HG03135 (cell line): ENCODE data around the gene RNASE8.
"Not testable (repeated sequence)": the region's sequence is repeated elsewhere in the genome, so short reads cannot be mapped to it uniquely, and the experiment has no call there.

Source experiments
- ATAC-seq: cut with Tn5 transposase; IDR thresholded peaks from one replicate; pipeline ENCODE4 v1.9.1; 2021; ENCODE audit warnings: mild to moderate bottlenecking, moderate library complexity; ENCODE audit not compliant: unreplicated experiment

The RNASE8 gene

GRCh38 chr14:21029917-21030316 lies 27.7 kb upstream of the RNASE8 start, which contains the start of gene TPPP2:
TPPP2 (plus strand) TSS chr14:21030217; CDS start chr14:21030582, 365 bp downstream.
- no peak for ATAC-seq

GRCh38 chr14:21030531-21030930 lies 27.1 kb upstream of the RNASE8 start:
- ATAC-seq, result no peak

- no peak for ATAC-seq
Measured at GRCh38 chr14:21032326-21033132, 25.1 kb upstream of the RNASE8 start.

GRCh38 chr14:21033133-21033698 lies 24.4 kb upstream of the RNASE8 start:
- ATAC-seq, result no peak

- no peak for ATAC-seq
Measured at GRCh38 chr14:21034707-21035106, 22.9 kb upstream of the RNASE8 start, which contains the start of gene RNASE13. RNASE13 (minus strand) TSS chr14:21034807; CDS start chr14:21034288, 519 bp downstream.

- no peak for ATAC-seq
Measured at GRCh38 chr14:21036751-21037150, 20.9 kb upstream of the RNASE8 start.

- ATAC-seq, result no peak
Measured at GRCh38 chr14:21037156-21037555, 20.5 kb upstream of the RNASE8 start.

- no peak for ATAC-seq
Measured at GRCh38 chr14:21038441-21039422, 18.9 kb upstream of the RNASE8 start.

GRCh38 chr14:21039585-21040369 lies 17.8 kb upstream of the RNASE8 start:
- ATAC-seq, result no peak

GRCh38 chr14:21040370-21040925 lies 17.2 kb upstream of the RNASE8 start:
- no peak for ATAC-seq

GRCh38 chr14:21040941-21041340 lies 16.7 kb upstream of the RNASE8 start:
- ATAC-seq, result not testable (repeated sequence)

- ATAC-seq, result no peak
Measured at GRCh38 chr14:21041676-21042433, 15.8 kb upstream of the RNASE8 start, which contains the start of gene RNASE7. RNASE7 (plus strand) TSS chr14:21042362; CDS start chr14:21042993, 631 bp downstream.

- ATAC-seq, result no peak
Measured at GRCh38 chr14:21042918-21043317, 14.7 kb upstream of the RNASE8 start.

- ATAC-seq, result no peak
Measured at GRCh38 chr14:21043387-21043973, 14.1 kb upstream of the RNASE8 start.

- no peak for ATAC-seq
Measured at GRCh38 chr14:21043974-21044618, 13.5 kb upstream of the RNASE8 start.

GRCh38 chr14:21047378-21047781 lies 10.2 kb upstream of the RNASE8 start:
- no peak for ATAC-seq

GRCh38 chr14:21048638-21049037 lies 9.0 kb upstream of the RNASE8 start:
- no peak for ATAC-seq

GRCh38 chr14:21049271-21049673 lies 8.3 kb upstream of the RNASE8 start:
- ATAC-seq, result no peak
